DMS79 (cell line): ENCODE results near the gene LYPD8.

Source experiments
- DNase-seq: peaks from one replicate; lab custom pipeline; 2025; lab: John Stamatoyannopoulos, UW

LYPD8 gene

DNA sequence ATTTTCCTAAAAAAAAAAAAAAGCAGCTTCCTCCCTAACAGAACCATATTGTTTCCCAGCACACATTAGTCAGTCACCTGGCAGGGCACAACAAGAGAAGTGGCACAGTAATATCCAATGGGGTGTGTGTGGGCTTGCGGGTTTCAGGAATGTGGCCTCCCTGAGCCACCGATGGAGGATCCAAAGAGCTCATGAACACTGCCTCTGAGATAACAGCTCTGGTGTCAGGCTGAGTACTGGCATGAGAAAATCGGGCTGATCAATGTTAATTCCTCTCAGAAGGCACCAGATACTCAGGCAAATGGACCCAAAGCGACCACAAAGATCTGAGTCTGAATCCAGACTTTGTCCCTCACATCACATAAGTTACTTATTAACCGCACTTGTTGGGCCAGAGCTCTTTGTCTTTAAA lies 2.2 kb upstream of the LYPD8 start:
- no peak for DNase-seq

GRCh38 chr1:248756636-248757035 lies 1.1 kb upstream of the LYPD8 start:
- no peak for DNase-seq

DNA sequence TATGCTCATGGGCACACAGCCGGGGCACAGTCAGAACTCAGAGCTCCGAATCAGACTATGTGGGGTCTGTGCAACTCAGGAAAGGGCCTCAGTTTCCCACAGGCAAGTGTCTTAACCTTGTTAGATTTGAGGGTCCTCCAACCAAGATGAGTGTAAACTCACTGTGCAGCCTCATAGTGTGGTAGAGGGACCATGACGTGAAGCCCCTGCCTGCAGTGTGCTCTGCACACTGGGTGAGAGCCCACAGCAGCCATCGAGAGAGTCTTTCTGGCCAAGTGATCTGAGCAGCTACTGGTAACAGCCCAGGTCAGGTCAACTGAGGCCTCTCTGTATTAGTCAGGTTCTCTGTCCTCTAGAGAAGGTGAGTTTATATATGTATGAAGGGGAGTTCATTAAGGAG lies 592 bp upstream of the LYPD8 start:
- DNase-seq: no peak

DNA sequence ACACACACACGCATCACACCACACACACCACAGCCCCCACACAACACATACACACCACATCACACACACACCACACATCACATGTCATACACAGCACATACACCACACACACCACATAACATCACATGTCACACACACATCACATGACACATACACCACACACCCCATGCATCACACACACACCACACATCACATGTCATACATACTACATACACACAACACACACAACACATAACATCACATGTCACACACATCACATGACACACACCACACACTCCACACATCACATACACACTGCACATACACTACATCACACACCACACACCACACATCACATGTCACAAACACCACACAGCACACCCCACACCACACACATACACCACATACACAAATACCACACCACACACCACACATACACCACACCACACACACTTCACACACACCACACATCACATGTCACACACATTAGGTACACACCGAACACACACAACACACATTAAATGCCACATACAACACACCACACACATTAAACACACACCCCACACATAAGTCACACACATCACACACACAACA lies 1.8 kb downstream of the LYPD8 start:
- no peak for DNase-seq

- no peak for DNase-seq
Observed at GRCh38 chr1:248753029-248753594, 2.4 kb downstream of the LYPD8 start.

GRCh38 chr1:248752161-248753028 lies 3.2 kb downstream of the LYPD8 start:
- DNase-seq: no peak

- DNase-seq: no peak
Observed at GRCh38 chr1:248751635-248752034, 3.9 kb downstream of the LYPD8 start.

DNA sequence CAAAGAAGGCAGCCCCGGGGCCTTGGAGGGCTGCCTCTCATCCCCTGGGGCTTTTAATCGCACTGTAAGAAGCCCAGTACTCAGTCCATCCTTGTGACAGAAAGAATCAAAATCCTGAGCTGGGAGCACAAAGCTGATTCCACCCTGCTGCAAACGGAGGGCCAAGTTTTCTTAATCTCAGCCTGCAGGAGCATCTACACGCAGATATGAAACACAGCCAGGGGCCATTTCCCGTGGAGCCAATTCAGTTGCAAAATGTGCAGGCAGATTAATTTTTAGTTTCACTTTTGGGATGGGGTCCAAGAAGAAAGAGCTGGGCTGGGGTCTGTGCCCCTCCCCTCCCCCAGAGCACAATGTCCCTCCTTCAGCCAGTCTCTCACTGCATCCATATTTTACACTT lies 4.4 kb downstream of the LYPD8 start:
- no peak for DNase-seq

GRCh38 chr1:248750496-248750895 lies 5.1 kb downstream of the LYPD8 start:
- no peak for DNase-seq

DNA sequence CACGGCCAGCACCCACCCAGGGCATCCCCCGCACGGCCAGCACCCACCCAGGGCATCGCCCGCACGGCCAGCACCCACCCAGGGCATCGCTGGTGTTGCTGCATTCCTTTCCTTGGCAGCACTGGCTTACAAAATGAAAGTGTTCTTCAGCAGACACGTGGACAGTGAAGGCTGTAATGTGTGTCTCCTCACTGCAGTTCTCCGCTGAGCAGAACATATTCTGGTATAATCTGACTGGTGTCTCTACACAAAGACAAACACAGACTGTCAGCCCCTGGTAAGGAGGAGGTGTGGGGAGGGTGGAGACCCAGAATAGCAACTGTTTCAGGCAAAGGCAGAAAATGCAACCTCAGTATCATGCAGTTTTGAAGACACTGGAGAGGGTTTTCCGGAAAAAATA lies 7.3 kb downstream of the LYPD8 start:
- DNase-seq: no peak

DNA sequence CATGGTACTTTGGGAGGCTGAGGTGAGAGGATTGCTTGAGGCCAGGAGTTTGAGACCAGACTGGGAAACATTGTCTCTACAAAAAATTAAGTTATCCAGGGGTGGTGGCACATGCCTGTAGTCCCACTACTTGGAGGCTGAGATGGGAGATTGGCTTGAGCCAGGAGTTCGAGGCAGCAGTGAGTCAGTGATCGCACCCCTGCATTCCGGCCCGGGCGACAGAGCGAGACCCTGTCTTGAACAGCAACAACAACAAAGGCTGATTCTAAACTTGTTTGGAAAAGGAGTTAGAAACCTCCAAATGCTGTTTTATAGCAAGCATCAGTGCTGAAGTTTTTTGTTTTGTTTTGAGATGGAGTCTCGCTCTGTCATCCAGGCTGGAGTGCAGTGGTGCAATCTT lies 14.7 kb downstream of the LYPD8 start:
- DNase-seq: no peak

GRCh38 chr1:248739572-248740205 lies 15.9 kb downstream of the LYPD8 start:
- DNase-seq: no peak

- no peak for DNase-seq
Observed at GRCh38 chr1:248737457-248737856, 18.1 kb downstream of the LYPD8 start.

- no peak for DNase-seq
Observed at GRCh38 chr1:248736977-248737376, 18.6 kb downstream of the LYPD8 start.

DNA sequence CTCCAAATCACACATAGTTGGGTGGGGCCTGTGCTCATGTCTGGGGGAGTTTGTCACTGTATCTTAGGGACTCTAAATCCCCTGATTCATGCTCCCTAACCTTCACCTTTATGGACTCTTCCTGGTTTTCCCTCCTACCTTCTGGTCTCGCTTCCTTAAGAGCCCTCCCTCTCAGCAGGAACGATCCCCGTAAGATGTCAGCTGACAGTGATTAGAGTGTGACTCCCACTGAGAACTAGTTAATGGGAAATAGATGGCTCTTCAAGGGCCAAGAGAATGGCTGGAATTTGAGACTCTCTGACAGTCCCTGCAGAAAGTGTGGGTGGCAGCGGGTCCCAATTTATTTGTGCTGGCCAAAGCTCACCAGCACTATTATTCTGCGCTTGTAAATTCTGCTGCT lies 22.0 kb downstream of the LYPD8 start:
- no peak for DNase-seq

GRCh38 chr1:248730507-248731335 lies 24.8 kb downstream of the LYPD8 start:
- no peak for DNase-seq

DNA sequence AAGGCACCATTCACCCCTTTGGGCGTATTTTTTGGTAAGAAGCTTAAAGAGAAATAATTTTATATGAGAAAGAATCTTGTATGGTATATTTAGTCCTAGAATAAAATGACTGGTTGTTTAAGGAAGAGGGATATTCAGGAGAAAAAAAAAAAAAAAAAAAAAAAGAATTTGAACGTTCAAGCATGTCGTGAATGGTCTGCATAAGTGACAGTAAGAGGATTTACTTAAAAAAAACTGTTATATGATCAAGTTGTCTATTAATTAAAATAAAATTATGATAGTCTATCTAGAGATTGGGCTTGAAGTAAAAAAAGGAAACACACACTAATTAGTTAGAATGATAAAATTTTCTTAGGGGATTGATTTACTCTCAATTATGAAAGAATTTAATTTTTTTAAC lies 41.3 kb downstream of the LYPD8 start:
- DNase-seq: no peak

DNA sequence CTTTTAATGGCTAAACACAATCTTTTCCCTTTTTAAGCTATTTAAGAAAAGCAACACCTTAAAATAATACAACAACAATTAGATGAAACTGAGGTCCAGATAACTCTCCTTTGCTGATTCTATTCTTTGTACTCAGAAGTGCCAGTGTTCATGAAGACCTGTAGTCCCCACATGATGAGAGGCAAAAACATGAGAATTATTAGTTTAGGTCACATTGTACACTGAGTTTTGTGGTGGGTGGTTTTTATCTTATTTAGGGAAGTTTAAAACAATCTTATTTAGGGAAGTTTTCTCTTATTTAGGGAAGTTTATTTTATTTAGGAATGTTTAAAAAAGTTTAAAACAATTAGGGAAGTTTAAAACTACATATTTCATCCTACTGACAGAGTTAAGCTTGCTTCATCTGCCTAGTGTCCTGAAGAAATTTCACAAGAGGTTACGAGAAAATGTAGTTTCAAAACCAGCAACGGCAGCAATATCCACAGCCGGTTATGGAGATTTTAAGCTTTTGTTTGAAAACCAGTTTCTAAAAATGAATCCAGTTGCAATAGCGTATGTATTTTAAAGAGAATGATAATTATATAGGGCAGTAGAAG lies 45.2 kb downstream of the LYPD8 start:
- DNase-seq: no peak

- DNase-seq: no peak
Observed at GRCh38 chr1:248704606-248705005, 51.0 kb downstream of the LYPD8 start.

GRCh38 chr1:248703674-248704073 lies 51.9 kb downstream of the LYPD8 start:
- DNase-seq: no peak

GRCh38 chr1:248702714-248703113 lies 52.8 kb downstream of the LYPD8 start, which contains the start of gene OR14I1:
Gene OR14I1 (minus strand): TSS chr1:248702766.
- no peak for DNase-seq

DNA sequence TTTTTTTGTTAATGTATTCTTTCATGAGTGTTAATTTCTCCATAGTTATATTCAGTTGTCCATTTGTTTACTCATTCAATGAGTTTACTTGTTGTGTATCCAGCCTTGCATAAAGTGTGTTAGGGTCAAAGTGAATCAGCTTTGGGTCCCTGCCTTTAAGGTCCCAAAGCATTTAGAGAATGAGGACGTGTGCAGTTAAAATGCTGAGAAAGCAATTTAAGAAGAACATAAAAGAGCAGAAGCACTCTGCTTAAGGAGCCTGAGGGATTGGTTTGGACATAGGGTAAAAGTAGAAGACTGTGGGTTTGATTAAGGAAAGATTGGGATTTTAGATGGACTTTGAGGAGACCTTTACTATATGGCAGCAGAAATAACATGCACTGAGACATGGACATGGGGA lies 56.5 kb downstream of the LYPD8 start:
- no peak for DNase-seq
